TTC549 (cell line): Measurements from ENCODE around the gene MTLN.
"Not testable (repeated sequence)": the region's sequence is repeated elsewhere in the genome, so short reads cannot be mapped to it uniquely, and the experiment has no call there.

ENCODE experiments used
- FAIRE-seq: peaks from 2 replicates; lab custom pipeline; 2012; peaks lifted over from hg19 to GRCh38; lab: Jason Lieb, UNC

The MTLN gene

DNA sequence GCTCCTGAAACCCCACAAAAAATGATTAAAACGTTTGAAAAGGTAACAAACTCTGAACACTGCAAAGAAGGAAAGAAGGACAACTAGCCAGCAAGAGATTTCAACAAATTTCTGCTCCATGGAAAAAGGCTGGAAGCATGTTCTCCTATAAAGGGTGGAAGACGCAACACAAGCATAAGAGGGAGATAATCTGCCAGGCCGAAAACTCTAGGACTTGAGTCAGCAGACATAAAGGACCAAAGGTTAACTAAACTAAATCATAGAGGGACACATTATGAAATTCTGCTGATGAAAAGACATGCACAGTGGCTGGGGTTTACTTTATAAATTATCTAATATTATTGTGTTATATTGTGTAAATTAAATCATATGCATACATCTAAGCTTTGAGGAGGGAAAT, 14.3 kb downstream of the MTLN start:
- FAIRE-seq: no peak

DNA sequence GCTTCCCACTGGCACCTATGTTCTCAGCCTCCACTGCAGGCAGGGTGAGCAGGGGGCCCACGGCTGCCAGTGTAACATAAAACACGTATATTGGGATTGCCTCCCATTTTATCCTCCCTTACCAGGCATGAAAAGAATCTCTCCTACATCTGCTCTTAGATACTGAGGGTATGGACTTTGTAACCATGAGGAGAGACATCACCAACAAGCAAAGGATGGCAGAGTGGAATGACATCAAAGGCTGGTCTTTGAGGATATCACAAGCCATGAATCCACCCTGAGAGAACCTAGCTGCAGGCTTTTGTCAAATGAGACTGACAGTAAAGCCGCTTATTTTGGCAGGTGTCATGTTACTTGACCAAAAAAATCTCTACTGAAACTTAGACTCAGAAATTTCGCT, 14.9 kb downstream of the MTLN start:
- no peak for FAIRE-seq

DNA sequence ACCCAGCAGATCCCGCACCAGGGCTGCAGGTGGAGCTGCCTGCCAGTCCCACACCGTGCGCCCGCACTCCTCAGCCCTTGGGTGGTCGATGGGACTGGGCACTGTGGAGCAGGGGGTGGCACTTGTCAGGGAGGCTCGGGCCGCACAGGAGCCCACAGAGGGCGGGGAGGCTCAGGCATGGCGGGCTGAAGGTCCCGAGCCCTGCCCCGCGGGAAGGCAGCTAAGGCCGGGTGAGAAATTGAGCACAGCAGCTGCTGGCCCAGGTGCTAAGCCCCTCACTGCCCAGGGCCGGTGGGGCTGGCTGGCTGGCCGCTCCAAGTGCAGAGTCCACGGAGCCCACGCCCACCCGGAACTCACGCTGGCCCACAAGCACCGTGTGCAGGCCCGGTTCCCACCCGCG, 22.2 kb downstream of the MTLN start:
- FAIRE-seq: not testable (repeated sequence)

DNA sequence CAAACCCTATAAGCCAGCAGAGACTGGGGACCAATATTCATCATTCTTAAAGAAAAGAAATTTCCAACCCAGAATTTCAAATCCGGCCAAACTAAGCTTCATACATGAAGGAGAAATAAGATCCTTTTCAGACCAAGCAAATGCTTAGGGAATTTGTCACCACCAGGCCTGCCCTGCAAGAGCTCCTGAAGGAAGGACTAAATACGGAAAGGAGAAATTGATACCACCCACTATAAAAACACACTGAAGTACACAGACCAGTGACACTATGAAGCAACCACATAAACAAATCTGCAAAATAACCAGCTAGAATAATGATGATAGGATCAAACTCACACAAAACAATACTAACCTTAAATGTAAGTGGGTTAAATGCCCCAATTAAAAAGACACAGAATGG, 29.9 kb downstream of the MTLN start:
- no peak for FAIRE-seq

DNA sequence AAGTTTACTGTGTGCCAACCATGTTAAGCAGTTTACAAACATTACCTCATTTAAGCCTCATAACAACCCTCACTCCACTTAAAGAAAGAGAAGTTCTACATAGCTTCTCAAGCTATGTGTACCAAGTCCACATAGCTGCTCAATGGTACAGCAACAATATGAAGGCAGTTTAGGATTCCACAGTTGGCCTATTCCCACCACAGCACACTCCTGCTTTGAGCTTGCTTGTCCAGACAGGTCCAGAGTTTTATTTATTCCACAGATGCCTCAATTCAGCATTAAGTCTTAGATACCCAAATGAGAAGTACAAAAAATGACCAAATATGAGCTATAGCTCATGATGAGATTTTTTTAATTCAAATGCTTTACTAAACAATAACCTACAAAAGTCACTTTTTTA, 32.3 kb downstream of the MTLN start:
- no peak for FAIRE-seq

DNA sequence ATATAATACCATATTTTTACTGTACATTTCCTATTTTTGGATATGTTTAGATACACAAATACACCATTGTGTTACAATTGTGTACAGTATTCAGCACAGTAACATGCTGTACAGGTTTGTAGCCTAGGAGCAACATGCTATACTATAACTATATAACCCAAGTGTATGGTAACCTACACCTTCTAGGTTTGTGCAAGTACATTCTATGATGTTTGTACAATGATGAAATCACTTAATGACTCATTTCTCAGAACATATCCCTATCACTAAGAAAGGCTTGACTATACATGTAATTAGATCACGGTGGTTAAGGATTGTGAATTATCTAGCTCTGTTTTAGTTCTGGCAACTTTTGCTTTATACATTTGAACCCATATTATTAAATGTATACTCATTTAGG, 38.8 kb downstream of the MTLN start:
- no peak for FAIRE-seq

DNA sequence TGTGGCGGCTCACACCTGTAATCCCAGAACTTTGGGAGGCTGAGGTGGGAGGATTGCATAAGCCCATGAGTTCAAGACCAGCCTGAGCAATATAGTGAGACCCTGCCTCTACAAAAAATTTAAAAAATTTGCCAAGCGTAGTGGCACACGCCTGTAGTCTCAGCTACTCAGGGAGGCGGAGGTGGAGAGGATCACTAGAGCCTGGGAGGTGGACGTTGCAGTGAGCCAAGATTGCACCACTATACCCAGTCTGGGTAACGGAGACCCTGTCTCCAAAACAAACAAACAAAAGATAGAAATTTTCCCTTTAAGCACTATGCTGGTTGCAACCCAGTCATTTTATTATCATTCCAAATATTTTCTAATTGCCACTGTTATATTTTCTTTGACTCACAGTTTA, 39.8 kb downstream of the MTLN start:
- no peak for FAIRE-seq

DNA sequence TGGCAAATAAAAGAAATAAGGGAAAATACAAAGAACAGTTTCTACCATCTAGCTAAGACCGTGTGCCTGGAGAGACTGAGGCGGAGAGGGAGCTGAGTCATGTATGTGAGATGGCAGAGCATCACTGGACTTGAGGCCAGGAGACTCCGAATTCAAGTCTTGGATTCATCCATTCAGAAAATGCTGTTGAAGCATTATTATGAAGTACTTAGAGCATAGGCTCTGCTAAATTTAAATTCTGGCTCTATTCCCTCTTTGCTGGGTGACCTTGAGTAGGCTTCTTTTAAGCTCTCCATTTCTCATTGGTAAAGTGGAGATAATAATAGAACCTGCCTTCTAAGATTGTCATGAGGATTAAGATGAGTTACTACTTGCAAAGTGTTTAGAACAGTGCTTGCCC, 42.2 kb downstream of the MTLN start:
- FAIRE-seq: no peak

DNA sequence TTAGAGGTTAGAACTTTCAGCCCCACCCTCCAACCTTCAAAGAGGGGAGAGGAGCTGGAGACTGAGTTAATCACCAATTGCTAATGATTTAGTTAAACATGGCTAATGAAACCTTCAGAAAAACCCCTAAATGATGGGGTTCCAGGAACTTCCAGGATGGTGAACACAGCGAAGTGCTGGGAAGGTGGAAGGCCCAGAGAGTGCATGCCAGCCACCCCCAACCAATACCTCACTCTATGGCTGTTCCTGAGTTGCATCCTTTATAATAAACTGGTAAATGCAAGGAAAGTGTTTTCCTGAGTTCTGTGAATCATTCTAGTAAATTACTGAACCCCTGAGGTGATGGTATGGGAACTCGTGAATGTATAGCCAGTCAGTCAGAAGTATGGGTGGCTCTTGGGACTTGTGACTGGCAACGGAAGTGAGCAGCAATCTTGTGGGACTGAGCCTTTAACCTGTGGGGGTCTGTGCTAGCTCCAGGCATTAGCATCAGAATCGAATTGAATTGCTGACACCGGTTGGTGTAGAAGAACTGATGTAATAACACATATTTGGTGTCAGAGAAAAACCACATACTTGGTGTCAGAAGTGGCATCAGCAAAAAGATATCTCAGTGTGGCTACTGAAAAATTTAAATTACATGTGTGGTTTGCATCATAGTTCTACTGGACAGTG, 44.9 kb downstream of the MTLN start:
- FAIRE-seq: no peak

DNA sequence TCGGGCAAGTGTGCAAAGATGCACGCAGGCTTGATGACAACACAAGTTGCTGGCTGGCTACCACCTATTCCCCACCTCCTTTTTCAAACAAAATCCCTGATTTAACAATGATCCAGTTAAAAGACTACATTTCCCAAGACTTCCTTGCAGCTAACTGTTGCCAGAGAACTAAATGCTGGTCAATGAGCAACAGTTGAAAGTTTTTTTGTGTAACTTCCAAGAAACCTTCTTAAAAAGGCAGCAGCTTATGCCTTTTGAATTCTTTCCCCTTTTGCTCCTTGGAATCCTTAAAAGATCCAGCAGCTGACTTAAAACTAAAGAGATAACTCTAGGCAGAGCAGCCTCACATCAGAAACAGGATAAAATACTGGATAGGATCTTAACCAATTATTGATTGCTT, 46.1 kb downstream of the MTLN start:
- FAIRE-seq: no peak
